DMS153 (cell line): Measurements from ENCODE around the gene KCTD21.
"Not testable (repeated sequence)": the region's sequence is repeated elsewhere in the genome, so short reads cannot be mapped to it uniquely, and the experiment has no call there.

Experiments
- DNase-seq: peaks from one replicate; lab custom pipeline; 2025; lab: John Stamatoyannopoulos, UW

Gene KCTD21

DNA sequence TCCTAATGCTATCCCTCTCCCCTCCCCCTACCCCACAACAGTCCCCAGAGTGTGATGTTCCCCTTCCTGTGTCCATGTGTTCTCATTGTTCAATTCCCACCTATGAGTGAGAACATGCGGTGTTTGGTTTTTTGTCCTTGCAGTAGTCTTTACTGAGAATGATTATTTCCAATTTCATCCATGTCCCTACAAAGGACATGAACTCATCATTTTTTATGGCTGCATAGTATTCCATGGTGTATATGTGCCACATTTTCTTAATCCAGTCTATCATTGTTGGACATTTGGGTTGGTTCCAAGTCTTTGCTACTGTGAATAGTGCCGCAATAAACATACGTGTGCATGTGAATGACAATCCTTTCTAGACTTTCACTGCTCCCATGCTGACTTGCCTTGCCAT lies 12.6 kb downstream of the KCTD21 start:
- not testable (repeated sequence) for DNase-seq

DNA sequence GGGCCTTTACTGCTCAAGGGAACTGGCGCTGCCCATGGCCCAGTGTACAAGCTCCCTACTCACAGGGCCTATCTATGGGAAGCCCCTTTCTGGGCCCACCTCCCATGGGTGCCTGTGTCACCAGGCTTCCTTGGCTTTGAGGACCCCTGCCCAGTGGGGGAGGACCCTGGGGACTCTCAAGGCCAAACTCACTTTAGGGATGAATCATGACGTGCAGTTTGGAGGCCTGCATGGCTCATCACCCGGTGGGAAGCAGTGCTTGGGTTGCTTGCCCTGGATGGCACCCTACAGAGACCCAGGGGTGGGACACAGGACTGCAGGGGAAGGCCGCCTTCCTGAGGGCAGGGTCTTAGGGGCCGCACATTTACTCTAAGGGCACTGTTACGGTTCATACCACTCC lies 16.5 kb downstream of the KCTD21 start:
- no peak for DNase-seq

DNA sequence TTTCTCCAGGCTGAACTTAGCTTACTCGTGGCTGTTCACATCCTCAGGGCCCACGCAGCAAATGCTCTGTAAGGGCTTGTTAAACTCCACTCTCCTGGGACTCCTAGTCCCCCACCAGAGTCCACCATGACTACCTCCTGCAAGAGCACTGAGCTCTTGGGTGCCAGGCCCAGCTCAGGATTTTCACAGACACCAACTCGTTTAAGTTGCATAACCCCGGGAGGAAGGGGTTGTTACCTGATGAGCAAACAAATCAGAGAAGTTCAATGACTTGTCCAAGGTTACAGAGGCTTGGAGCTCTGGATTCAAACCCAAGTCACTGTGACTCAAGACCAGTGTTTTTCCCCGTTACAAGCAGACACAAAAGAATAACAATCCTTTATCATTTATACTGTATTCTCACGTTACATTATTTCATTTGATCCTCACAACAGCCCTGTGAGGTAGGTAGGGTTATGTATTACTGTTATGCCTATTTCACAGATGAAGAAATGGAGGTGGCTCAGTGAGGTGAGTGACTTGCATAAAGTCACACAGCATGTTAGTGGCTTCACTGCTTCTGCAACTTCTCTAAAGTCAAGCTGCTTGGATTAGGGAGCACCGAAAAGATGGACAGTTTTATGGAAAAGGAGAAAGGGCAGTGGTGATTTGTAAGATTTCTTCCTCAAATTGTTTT lies 17.4 kb downstream of the KCTD21 start:
- no peak for DNase-seq

DNA sequence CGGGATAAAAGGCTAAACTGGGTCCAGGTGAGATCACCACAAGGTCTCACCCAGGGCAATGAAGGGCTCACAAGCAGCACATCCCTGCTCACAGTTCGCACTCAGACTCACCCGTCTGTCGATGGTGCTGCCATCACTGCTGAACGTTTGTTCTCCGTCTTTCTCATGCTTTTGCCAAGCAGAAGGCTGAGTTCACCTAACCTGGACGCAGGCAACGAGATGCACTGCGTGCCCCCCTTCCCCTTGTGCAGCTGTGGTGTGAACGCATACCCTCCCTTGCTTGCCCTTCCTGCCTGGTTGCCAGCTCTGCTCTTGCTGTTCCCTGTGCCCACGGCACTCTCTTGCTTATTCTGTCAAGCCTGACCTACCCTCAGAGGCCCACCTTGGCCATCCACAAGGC lies 18.0 kb downstream of the KCTD21 start:
- DNase-seq: no peak

DNA sequence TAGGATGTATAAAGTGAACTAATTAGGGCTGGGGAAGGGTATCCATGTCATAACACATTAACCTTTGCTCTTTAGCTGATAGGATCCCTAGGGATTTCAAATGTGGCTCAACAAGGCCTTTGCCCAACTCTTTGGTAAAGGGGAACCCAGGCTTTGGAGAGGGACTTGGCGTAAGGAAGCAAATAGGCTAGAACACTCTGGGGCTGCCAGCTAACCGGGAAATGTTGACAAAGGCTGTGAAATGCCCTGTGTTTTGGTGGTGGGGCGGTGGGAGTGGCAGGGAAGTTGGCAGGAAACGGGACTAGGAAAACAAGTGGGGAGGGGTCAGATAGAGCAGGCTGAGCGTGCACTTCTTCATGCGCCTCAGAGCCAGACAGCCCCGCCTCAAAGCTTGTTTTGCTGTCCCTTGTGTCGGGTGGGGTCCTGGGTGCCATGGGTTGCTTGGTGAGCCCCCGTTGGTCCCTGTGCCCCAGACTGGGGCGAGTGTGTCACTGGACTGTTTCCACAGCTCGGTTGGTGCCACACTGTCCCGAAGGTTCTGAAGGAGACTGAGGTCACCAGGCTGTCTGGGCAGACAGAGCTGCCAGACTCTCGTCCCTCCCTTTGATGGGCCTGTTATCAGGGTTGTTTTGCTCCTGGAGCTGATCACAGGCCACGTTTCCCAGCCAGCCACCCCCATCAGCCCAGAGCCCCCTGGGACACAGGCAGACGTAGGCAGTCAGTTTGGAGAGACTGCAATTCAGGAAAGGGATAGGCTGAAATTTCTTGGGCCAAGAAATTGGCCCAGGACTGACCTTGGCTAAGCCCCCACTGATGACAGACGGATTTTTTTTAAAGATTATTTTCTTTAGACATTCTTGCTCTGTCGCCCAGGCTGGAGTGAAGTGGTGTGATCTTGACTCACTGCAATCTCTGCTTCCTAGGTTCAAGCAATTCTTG lies 19.6 kb downstream of the KCTD21 start:
- DNase-seq: no peak

DNA sequence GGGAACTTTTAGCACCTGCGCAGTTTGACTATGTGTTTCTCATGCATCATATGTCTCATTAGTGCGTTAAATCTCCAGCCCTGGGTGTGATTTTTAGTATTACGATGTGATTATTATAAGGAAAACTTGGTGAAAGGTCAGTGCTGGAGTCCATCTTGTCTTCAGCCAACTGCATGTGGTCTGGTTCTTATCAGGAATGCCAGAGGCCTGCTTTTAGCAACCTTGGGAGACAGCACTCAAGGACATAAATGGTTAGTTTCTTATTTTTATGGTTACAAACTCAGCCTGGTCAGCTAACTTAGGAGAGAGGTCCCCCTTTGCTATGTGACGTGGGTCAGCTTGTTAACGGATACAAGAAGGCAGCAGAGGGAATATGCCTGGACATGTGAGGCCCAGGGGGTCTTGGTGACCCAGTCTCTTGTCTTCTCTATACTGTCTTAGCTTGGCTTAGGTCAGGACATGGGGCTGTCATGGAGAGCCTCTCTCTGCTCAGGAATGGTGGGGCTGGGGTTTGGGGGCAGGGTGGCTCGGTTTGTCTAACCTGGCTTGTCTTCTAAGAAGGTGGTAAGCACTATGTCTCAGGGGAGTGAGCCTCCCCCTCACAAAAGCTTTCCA lies 21.5 kb downstream of the KCTD21 start:
- DNase-seq: no peak

DNA sequence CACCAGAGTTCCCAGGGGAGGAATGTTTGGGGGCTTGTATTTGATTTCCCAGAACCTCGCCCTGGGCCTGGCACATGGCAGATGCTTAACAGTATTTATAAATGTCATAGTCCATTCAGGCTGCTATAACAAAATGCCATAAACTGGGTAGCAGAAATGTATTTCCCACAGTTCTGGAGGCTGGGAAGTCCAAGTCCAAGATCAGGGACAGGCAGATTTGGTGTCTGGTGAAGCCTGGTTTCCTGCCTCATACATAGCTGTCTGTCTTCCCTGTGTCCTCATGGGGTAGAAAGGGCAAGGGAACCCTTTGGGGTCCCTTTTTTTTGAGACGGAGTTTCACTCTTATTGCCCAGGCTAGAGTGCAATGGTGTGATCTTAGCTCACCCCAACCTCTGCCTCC lies 24.0 kb downstream of the KCTD21 start:
- DNase-seq: no peak

DNA sequence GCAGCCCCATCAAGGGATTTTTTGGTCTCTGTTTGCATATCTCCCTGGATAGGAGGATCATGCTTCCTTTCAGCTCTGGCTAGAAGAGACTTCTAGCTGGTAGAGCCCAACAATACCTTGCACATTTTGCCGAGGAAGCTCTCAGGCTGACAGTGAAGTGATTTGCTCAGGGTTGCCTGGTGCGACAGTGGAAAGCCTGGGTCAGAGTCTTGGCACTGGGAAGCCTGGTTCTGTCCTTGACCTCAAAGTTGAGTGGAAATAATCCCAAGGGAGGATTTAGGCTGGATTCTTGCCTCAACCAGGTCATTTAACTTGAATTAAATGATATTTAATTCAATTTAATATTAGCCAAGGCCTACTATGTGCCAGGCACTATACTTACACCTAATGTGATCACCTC lies 24.6 kb downstream of the KCTD21 start:
- no peak for DNase-seq

DNA sequence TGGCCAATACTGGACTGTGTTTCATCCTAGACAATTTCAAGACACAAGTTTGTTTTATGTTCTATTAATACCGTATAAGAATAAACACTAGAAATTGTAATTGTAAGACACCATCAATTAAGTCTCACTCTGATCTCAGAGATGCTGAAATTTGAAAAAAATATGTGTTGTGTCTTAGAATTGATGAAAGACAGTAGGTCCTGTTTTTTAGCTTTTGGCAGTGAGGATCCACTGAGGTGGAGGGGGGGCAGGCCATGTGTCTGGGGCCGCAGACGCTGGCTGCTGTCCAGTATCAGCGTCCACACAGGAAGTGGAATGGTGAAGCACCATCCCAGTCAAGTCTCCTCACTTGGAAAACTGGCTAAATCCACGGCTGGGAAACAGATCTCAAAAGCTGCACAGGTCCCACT lies 26.5 kb downstream of the KCTD21 start:
- no peak for DNase-seq

DNA sequence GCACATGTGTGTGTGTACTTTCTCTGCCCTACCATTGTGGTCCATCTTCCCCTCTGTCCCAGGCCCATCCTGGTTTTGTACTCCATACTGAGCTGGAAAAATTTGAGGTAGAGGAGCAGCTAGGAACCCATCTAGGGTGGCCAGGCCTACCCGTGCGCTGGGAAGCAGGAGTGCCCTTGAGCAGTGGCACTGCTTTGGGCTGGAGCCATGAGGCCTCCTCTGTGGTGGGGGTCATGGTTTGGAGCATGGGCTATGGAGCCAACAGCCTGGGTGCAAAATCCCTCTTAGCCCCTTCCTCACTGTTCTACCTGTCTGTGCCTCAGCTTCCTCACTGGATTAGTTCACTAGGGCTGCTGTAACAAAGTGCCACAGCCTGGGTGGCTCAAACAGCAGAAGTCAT lies 27.1 kb downstream of the KCTD21 start:
- DNase-seq: no peak

DNA sequence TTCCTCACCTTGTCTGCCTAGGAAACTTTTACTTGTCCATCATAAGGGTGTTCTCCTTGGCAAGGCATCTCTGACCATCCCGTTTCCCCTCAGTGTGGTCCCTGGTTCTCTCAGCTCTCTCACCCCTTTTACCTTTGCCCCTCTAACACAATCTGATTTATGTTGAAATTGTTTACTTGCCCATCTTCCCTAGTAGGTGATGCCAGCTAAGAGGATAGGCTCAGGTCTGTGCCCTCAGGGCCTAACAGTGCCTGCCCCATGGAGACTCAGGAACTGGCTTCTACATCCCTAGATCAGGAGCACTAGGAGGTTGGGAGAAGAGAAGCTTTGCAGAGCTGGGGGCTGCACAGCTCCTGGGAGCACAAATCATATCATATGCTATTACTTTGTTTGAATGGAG lies 27.9 kb downstream of the KCTD21 start:
- DNase-seq: no peak

DNA sequence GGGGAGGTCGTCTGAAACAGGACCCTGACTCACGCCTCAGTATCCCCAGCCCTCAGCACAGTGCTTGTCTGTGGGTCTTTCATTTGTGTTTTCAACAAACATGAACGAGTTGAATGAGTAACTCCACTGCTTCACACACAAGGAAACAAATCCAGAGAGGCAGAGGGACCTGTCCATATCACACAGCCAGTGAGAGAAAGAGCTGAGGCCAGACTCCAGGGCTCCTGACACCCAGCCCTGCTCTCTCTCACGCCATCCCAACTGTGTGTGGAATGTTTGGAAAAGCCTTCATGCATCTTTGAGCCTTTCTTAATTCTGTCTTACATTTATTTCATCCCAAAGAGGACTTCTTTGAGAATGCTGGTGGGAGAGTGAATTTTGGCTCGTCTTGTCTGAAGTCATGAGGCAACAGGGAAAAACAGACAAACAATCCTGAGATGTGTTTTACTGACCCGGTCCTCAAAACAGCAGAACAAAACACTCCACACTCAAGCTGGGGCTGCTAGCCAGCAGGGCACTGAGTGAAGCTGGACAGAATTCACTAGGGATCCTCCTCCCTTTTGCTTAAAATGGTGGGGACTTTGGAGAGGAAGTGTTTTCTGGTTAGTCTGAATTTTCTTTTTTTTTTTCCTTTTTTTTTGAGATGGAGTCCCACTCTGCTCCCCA lies 29.3 kb downstream of the KCTD21 start:
- DNase-seq: no peak

DNA sequence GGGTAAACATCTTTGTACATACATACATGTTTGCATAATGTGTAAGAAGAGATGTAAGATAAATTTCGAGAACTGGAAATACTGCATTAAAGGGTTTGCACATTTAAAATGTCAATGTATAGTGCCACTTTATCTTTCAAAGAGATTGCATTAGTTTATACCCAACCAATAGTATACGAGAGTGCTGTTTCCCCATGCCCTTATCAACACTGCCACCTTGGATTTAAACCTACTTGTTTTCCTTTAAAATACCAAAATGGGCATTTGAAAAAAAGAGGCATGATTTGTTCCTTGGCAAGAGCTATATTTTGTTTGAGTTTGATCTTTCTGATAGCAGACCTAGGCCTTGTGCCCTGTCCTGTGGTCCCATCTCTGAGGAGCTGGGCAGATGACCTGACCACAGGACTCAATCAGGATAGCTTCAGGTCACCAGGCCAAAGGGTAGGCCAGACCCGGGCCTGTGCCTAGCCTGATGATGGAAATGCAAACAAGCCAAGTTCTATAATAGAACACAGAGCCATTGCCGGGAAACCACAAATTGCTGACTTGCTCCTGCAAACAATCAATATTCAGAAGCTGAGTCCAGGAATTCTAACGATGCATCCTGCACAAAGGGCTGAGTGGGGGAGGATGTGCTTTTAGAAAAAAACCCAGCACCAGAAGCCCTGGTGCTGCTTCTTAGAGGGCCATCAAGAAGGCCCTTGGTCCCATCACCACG lies 32.1 kb downstream of the KCTD21 start:
- no peak for DNase-seq

DNA sequence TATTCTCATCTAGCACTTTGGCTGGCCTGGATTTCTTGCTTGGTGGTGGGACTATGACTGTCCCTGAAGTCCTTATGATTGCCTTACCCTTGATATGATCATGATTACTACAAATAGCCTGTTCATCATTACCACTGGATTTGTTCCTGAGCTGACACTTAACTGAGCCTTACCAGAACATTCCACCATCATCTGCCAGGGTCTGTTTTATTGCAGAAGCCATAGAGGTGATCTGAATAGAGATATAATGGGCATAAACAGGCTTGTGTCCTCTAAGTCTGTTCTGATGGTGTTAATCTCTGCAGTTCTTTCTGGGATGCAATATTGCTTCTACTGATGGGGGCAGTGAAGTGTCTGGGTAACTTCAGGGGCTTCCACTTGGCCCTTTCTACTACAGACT lies 36.6 kb downstream of the KCTD21 start:
- DNase-seq: no peak

DNA sequence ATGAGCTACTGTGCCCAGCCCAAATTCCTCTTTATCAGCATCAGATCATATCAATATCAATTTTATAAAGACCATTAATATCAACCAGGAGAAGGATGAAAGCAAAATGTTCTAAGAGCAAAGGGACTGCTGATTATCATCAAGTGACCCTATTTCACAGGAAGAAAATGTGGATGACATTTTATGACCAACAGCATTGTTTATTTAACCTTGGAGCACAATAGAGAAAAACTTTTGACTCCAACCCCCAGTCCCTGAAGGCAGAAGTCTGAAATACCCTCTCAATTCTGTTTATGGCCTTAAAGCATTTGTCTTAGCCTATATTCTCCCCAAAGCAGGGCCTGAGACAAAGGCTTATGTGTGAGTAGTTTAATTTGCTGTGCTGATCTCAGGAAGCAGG lies 37.7 kb downstream of the KCTD21 start:
- no peak for DNase-seq

DNA sequence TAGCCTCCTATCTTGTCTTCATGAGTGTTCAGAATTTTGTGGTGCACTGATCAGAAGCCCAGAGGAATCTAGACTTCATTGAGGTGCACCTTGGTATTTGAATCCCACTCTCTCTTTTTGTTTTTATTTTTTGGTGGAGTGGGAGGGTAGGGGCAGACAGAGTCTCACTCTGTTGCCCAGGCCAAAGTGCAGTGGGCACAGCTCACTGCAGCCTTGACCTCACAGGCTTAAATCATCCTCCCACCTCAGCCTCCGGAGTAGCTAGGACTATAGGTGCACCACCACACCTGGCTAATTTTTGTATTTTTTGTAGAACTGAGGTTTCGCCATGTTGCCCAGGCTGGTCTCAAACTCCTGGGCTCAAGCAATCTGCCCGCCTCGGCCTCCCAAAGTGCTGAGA lies 38.1 kb downstream of the KCTD21 start:
- no peak for DNase-seq

DNA sequence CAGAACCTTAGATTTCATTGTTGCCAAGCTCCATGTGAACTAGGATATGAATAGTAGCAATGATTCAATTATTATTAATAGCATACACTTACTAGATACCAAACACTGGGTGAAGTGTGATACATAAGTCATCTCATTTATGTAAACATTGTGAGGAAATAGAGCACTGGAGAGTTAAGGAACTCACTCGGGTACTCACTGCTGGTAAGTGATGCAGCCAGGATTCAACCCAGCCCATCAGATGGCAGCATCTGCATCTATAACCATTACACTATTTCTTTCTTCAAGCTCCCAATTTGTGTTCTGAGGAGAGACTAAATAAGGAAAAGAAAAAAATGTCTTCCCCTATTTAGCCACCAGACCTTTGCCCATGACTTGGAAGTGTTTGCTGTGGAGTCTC lies 38.8 kb downstream of the KCTD21 start:
- DNase-seq: peak; percentile 6

DNA sequence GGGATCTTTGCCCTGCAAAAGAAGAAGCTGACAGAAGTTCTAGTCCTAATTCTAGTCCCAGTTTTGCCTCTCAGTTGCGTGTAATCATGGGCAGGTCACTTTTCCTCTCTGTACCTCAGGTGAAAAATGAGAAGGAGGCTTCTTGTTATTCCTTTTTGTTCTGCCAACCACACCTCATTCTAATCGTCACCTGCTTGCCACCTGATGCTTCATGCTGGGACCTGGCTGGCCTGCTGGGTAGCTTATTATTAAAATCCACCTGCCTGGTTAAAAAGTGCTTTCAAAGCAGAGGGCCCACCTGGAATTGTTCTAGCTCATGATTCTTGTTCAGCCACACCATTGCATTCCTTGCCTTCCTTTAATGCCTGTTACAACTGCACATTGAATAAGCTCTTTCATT lies 40.6 kb downstream of the KCTD21 start:
- DNase-seq: peak; percentile 58

DNA sequence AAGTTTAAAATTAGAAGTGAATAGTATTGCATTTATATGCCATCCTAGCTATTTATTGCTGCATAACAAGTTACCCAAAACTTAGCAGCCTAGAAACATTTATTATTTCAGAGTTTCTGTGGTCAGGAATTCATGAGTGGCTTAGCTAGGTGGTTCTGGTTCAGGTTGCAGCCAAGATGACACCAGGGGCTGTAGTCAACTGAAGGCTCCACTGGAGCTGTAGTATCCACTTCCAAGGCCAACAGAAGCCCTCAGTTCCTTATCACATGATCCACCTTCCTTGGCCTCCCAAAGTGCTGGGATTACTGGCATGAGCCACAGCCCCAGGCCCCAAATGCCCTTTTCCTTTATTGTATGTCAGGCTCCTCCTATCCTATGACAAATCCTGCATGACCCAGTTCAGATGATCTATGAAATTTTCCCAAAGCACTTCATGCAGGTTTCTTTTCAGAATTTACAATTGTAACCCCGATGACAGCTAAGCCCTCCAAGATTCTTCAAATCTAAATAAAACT lies 42.9 kb downstream of the KCTD21 start:
- DNase-seq: no peak

DNA sequence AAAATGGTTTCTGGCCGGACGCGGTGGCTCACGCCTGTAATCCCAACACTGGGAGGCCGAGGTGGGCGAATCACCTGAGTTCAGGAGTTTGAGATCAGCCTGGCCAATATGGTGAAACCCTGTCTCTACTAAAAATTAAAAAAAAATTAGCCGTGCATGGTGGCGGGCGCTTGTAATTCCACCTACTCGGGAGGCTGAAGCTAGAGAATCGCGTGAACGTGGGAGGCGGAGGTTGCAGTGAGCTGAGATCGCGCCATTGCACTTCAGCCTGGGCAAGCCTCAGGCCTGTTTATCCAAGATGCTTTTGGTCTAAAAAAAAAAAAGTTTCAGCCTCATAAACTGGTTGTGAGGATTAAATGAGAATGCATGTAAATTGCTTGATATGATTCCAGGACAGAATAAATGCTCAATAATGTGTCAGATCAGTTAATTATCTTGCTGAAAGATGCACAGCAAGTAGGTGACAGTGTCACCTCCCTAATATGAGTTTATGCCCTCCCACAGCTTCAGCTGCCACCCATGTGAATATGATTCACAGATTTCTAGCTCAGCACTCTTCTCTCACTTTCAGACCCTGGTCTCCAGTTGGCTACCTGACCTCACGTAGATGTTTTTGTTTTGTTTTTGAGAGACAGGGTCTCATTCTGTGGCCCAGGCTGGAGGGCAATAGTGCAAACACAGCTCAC lies 47.9 kb downstream of the KCTD21 start:
- no peak for DNase-seq
